ENCODE data around the gene ING4. TPM values are rescaled to one million over a fixed set of nuclear protein-coding genes. Genes with fewer than 3 reads are reported as not detected.

ING4 gene
- total and polyA plus RNA-seq, 2 donors (not counting 3 experiments of a cell fraction or from before 2014, with no cell fraction given), result 34.7 to 52.0 TPM

DNA sequence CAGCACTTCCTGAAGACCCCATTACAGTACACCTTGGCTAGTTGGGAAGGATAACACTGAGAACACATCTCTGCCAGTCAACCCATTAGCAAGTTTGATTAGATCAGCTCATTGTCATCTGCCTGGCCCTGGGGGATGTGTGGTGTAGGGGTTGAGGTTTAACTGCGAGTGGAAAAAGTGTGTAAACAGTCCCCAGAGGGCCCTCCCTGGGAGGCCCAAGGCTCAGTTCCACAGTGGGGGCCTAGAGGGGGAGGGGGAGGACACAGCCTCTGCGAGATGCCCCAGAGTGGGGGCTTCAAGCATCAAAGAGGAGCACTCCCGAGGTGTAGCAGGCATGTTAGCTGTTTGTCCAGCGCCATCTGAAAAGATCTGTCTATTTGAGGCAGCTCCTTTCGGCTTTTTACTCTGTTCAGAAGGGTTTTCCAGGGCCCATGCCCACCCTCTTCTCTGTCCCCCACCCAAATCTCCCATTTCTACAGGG lies 27.5 kb downstream of the ING4 start:
- Histone ChIP-seq H3K9me1 (replicated peaks; ENCODE audit: control insufficient read depth, extremely low read depth, insufficient read depth, low read length) (no peaks in the 10 kb centered on the region), H4K20me1 (replicated peaks; ENCODE audit: control insufficient read depth, extremely low read depth, insufficient read depth, low read length) (no peaks in the 10 kb centered on the region), H3K27me3 (ENCODE audit: control insufficient read depth in 2 of 2, insufficient read depth in 2 of 2, low read length in 2 of 2) (no peaks in the 10 kb centered on the region), H3K79me2 (ENCODE audit: control insufficient read depth, insufficient read depth, low read length) (no peaks in the 10 kb centered on the region), H3K4me1 (ENCODE audit: control insufficient read depth, extremely low read depth, insufficient read depth, low read length) (peaks cover 13% of the 10 kb centered on the region), H3K4me2 (ENCODE audit: insufficient read depth, low read length) (no peak overlapping the region), H3K4me3 (replicated peaks in 1 of 3; ENCODE audit: insufficient read depth in 1 of 3, low read depth in 1 of 3, low read length in 3 of 3) (no peak overlapping the region), H2AFZ (ENCODE audit: low read depth, low read length) (no peak overlapping the region), H3K27ac (ENCODE audit: insufficient read depth, low read depth, low read length) (no peak overlapping the region), H3K9me3 (replicated peaks; ENCODE audit: control insufficient read depth, insufficient read depth, low read length) (no peaks in the 10 kb centered on the region), H3K36me3 (ENCODE audit: control insufficient read depth in 2 of 2, extremely low read depth in 1 of 2, insufficient read depth in 2 of 2, low read length in 2 of 2) (no peaks in the 10 kb centered on the region), H3K9ac (replicated peaks; ENCODE audit: extremely low read depth, insufficient read depth, low read length) (no peak overlapping the region)
- CTCF ChIA-PET, result interaction anchor here (1.0 to 1.5 kb wide), 3 partner anchors 9 to 15 kb away, joined by 4 to 6 read pairs (median 4); no protein-coding TSS in a partner anchor
- intact Hi-C loops (cut with micrococcal nuclease) (no loop called here), dilution Hi-C loops (cut with MboI; ENCODE audit: extremely low pct_ligation_motif_present, low sequenced_read_pairs) (no loop called here)
- POLR2A ChIA-PET, result interaction anchor here (0.6 kb wide), 1 partner anchor 13 kb away, joined by 3 read pairs; no protein-coding TSS in a partner anchor
- BruUV-seq (replicated peaks), result no TSS peak
- DNase-seq (ENCODE audit: low read depth, low spot score) (no peak), FAIRE-seq (no peak)
- TF ChIP-seq, protein P1, sequence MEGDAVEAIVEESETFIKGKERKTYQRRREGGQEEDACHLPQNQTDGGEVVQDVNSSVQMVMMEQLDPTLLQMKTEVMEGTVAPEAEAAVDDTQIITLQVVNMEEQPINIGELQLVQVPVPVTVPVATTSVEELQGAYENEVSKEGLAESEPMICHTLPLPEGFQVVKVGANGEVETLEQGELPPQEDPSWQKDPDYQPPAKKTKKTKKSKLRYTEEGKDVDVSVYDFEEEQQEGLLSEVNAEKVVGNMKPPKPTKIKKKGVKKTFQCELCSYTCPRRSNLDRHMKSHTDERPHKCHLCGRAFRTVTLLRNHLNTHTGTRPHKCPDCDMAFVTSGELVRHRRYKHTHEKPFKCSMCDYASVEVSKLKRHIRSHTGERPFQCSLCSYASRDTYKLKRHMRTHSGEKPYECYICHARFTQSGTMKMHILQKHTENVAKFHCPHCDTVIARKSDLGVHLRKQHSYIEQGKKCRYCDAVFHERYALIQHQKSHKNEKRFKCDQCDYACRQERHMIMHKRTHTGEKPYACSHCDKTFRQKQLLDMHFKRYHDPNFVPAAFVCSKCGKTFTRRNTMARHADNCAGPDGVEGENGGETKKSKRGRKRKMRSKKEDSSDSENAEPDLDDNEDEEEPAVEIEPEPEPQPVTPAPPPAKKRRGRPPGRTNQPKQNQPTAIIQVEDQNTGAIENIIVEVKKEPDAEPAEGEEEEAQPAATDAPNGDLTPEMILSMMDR (IDR thresholded peaks at IDR 0.05; ENCODE audit: extremely low read depth in 1 of 2, insufficient read depth in 1 of 2, low read depth in 1 of 2, low read length in 2 of 2), result no peak
- TF ChIP-seq GATA2 (IDR thresholded peaks at IDR 0.05; ENCODE audit: insufficient read depth, insufficient read length, low read depth, low read length) (no peak), POLR2AphosphoS5 (IDR thresholded peaks at IDR 0.05; ENCODE audit: insufficient read depth, low read depth, low read length) (no peak), EZH2 (IDR thresholded peaks at IDR 0.05; ENCODE audit: borderline replicate concordance, low read depth, low read length, severe bottlenecking) (no peak), JUN (IDR thresholded peaks at IDR 0.05; ENCODE audit: borderline replicate concordance, insufficient read depth, insufficient read length, low read depth) (no peak), POLR2A (IDR thresholded peaks at IDR 0.05; ENCODE audit: low read depth, low read length) (no peak), MYC (IDR thresholded peaks at IDR 0.05; ENCODE audit: low read depth, low read length) (no peak), FOS (IDR thresholded peaks at IDR 0.05; ENCODE audit: borderline replicate concordance, insufficient read depth, low read length) (no peak)
- TF ChIP-seq, protein P2, sequence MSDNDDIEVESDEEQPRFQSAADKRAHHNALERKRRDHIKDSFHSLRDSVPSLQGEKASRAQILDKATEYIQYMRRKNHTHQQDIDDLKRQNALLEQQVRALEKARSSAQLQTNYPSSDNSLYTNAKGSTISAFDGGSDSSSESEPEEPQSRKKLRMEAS (IDR thresholded peaks at IDR 0.05; ENCODE audit: insufficient read depth, insufficient read length), result no peak
